Smooth muscle cell of the umbilical artery (primary cell): ENCODE measurements around the gene SURF1. TPM values are rescaled to one million over a fixed set of nuclear protein-coding genes. Genes with fewer than 3 reads are reported as not detected.

ENCODE experiments used
- total RNA-seq: library from RNA; depleted of rRNA; stranded (reverse); fragments of >200 nt; gene quantifications from 2 replicates; pipeline ENCODE4 v1.2.3, GENCODE V29; 2014

SURF1 gene
- total RNA-seq = 14.6 and 24.9 TPM in 2 replicates

GRCh38 chr9:133356391-133357091, at the start of gene SURF1, which contains the start of gene SURF2:
TSS of gene SURF1 (minus strand) at chr9:133356487. CDS start at chr9:133356453, 34 bp downstream.
TSS of gene SURF2 (plus strand) at chr9:133356550. CDS start at chr9:133356593, 43 bp downstream.

GRCh38 chr9:133375724-133376654, 19.7 kb upstream of the SURF1 start, which contains the start of the genes STKLD1 and SURF4:
TSS of gene STKLD1 (plus strand) at chr9:133376366. CDS start at chr9:133376474, 108 bp downstream.
TSS of gene SURF4 (minus strand) at chr9:133376060. CDS start at chr9:133375969, 91 bp downstream.

GRCh38 chr9:133347985-133348717, 8.1 kb downstream of the SURF1 start, which contains the start of the genes MED22 and RPL7A:
TSS of gene MED22 (minus strand) at chr9:133348131. CDS start at chr9:133346662, 1,469 bp downstream.
TSS of gene RPL7A (plus strand) at chr9:133348218. CDS start at chr9:133348244, 26 bp downstream.

GRCh38 chr9:133335924-133336811, 20.1 kb downstream of the SURF1 start, which contains the start of gene SURF6:
TSS of gene SURF6 (minus strand) at chr9:133336188. CDS start at chr9:133336132, 56 bp downstream.

Other genes with a start within 250 kb of the SURF1 start
- gene RALGDS, start 235.2 kb downstream of the SURF1 start, total RNA-seq = 24.9 and 40.5 TPM in 2 replicates
- gene GBGT1, start 192.6 kb downstream of the SURF1 start, total RNA-seq = 6.9 and 8.6 TPM in 2 replicates
- not detected in 2 replicates for gene OBP2B, start 147.2 kb downstream of the SURF1 start, total RNA-seq
- gene ABO, start 81.3 kb downstream of the SURF1 start, total RNA-seq = not detected in 2 replicates
- 9.2 and 15.6 TPM in 2 replicates for gene SURF6, start 20.3 kb downstream of the SURF1 start, total RNA-seq
- 15.1 and 24.0 TPM in 2 replicates for gene MED22, start 8.4 kb downstream of the SURF1 start, total RNA-seq
- gene RPL7A, start 8.3 kb downstream of the SURF1 start, total RNA-seq = 1,358 and 2,141 TPM in 2 replicates
- 8.9 and 11.0 TPM in 2 replicates for gene SURF2, start 63 bp upstream of the SURF1 start, total RNA-seq
- gene SURF4, start 19.6 kb upstream of the SURF1 start, total RNA-seq = 608 and 665 TPM in 2 replicates
- 0.28 and 0.59 TPM in 2 replicates for gene STKLD1, start 19.9 kb upstream of the SURF1 start, total RNA-seq
- 11.3 and 18.9 TPM in 2 replicates for gene REXO4, start 61.5 kb upstream of the SURF1 start, total RNA-seq
- 1.8 and 2.8 TPM in 2 replicates for gene ADAMTS13, start 65.9 kb upstream of the SURF1 start, total RNA-seq
- 7.6 and 10.4 TPM in 2 replicates for gene CACFD1, start 103.5 kb upstream of the SURF1 start, total RNA-seq
- gene SLC2A6, start 122.6 kb upstream of the SURF1 start, total RNA-seq = 33.1 and 38.3 TPM in 2 replicates
- not detected in 2 replicates for gene MYMK, start 168.5 kb upstream of the SURF1 start, total RNA-seq
- gene ADAMTSL2, start 178.2 kb upstream of the SURF1 start, total RNA-seq = 0.83 and 4.8 TPM in 2 replicates